Raji (cell line): ENCODE measurements around the gene PPP1R14C.

Source experiments
- POLR2A ChIP-seq: IDR thresholded peaks from 2 replicates; pipeline ENCODE4 v1.6.1; 2011; ENCODE audit warnings: low read depth, low read length, control low read depth; ENCODE audit not compliant: insufficient read depth

Gene PPP1R14C

DNA sequence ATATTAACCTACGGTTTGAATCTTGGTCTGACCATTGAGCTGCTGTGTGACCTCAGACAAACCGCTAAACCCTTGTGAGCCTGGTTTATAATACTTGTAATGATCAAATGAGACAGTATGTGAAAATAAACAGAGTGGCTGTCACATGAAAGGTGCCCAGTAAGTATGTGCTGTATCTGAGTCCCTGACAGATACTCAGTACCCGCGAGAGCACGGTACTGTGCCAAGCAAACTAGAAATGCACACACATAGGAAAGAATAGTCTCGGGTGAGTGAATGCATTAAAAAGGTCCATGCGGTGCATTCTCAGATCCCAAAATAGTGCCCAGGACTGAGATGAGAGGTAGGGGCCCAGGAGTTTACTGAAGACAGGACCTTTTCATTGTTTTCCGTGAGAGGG, 93.3 kb downstream of the PPP1R14C start:
- TF ChIP-seq POLR2A = no peak

DNA sequence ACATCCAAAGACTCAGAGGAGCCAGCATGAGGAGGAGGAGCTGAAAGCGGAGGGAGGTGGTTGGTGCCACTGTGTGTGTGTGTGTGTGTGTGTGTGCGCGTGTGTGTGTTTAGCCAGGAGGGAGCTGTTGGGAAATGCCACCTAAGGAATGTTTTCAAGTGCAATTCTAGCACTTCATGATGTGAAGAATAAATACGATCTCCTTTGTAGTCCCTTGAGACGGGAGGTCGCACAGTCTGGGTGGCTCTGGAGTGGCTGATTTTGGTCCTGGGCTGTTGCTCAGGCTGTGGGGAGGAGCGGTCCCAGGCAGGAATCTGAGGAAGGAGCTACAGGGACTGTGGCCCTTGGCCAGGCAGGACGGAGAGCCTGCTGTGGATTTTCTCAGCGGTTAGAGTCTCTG, 93.7 kb downstream of the PPP1R14C start:
- TF ChIP-seq POLR2A = no peak

DNA sequence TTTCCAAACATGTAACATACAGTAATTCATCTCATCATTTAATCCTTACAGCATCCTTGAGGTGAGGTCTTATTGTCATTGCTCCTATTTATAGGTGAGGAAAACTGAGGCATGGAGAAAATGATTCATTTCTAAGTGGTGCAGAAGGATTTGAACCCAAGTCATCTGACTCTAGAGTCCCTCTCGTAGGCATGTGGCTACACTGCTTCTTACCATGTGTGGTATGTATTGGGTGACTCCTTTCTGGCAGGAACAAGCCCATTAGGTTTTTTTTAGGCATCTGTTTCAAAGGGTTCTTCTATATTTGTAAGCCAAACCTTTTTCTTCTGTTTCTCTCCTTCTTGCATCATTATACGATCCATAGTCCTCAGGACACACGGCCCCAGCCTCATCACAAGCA, 94.8 kb downstream of the PPP1R14C start:
- no peak for TF ChIP-seq POLR2A

DNA sequence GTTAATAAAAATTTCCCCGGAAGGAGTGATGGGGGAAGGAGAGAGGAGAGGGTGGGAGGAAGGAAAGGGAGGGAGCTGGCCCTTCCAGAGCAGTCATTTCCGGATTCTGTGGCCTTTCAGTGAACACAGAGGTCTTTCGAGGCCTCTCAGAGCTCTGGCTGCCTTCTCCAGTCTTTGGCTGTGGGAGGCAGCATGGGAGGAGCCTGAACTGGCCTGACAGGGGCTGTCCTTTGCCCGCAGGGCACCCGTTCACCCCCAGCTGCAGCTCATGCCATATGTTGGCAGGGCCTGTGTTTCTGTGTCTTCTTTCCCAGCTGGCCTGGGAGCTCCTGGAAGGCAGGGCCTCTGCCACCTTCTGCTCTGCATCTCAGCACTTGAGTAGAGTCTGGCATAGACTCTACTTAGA, 95.5 kb downstream of the PPP1R14C start:
- no peak for TF ChIP-seq POLR2A

DNA sequence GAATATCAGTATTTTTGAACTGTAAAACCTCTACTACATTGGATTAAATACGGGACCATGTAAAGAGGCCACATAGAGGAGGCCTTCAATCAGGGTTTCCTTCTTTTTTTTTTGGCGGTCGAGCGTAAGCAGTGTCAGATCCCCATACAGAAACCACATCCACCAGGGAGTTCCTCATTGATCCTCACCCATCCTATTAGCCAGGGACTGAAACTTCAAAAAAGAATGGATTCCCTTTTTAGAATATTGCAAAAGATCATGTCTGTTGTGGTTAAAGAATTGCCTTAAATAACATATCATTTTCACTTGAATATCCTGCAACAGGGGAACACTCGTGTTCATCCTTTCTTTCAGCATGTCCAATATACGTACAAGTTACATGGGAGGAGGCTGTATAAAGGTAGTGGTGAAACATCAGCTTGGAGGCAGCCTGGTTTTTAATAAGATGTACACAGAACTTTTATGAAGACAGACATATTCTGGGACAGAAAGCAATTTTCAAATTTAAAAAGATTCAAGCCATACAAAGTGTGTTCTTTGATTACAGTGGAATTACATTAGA, 96.1 kb downstream of the PPP1R14C start:
- TF ChIP-seq POLR2A = no peak

DNA sequence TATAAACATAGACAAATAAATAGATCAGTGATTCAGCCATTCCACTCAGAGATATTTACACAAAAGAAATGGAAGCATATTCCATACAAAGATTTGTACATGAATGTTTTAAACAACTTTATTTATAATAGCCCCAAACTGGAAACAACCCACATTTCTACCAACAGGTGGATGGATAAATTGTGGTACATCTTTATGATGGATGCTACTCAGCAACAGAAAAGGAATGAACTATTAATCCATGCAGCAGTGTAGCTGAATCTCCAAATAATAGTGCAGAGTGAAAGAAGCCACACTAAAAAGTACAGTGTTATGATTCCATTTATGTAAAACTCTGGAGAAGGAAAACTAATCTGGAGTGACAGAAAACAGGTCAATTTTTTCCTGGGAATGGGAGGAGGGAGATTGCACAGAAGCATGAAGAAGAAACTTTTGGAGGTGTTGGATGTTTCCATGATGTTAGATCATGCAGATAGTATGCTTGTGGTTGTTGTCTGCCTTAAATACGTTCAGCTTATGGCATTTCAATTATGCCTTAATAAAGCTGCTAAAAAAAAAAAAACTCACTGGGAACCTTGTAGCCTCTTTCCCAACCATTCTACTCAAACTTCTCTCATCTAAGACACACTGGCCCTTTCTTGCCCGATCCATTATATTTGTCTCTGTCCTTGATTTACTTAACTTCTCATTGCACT, 100.9 kb downstream of the PPP1R14C start:
- TF ChIP-seq POLR2A = no peak

DNA sequence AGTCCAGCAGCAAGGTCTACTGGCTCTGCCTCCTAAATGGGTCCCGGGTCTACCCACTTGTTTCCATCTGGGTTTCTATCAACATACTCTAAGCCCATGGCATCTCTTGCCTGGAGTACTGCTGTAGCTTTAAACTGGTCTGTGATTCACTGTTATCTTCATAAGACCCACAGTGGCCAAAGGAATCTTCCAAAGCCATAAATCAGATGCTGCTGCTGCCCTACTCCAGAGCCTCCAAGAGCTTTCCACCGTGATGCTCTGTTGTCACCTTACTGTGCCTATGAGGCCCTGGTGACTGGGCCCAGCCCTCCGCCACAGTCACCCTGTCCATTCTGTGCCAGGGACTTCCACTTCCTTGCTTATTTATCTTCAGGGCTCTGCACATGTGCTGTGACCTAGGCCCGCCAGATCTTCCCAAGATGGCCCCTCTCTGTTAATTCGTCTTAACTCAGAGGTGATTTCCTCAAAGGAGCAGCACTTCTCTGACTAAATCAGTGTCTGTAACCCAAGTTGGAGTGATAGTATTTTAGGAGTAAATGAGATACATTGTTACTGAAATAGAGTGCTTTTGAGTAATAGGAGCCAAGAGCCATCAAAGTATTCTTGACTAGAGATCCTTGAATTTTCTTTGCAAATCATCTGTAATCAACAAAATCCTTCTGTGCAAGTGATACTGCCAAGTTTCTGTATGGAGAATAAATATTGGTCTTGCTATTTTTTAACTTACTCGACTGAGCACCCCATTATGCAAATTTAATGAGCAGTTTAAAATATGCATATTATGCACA, 102.5 kb downstream of the PPP1R14C start:
- TF ChIP-seq POLR2A = no peak

DNA sequence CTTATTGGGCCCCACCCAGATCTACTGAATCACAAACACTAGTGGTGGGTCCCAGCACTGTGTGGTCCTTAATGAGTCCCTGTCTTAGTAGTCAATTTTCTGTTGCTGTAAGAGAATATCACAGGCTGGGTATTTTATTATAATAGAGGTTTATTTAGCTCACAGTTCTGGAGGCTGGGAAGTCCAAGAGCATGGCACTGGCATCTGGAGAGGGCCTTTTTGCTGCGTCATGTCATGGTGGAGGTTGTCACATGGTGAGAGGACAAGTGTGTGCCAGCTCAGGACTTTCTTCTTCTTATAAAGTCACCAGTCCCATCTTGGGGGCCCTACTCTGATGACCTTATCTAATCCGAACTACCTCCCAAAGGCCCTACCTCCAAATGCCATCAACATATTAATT, 105.0 kb downstream of the PPP1R14C start:
- TF ChIP-seq POLR2A = no peak

DNA sequence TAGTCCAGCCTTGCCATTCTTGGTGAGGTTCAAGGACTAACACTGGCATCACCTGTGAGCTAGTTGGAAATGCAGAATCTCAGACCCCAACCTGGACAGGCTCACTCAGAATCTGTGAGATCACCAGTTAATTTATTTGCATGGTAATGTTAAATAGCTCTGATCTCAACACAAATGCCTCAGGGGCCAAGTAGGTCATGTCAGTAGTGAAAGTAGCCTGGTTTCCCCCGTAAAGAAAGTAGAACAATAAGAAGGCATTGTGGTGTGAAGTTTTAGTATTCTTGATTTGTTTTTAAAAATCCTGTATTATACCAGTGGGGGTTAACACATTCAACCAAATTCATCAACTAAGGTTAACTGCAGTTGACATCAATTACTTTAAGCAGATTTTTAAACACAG, 105.5 kb downstream of the PPP1R14C start:
- TF ChIP-seq POLR2A = no peak

DNA sequence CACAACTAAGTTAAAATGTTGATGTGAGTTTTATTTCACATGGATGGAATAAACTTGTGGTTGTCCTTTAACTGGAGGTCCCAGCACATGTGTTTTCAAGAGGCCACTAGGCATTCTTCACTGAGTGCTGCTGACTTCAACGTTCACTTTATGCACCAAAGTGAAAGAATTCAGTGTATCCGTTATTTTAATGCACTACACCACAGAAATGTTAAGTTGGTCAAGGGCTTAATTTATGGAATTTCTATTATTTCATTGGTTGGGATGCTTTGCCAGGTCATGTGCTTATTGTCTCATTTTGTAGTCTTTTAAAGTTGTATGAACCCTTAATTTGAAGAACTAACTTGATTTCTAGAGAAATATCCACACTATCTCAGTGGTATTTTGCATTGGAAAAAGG, 106.4 kb downstream of the PPP1R14C start:
- no peak for TF ChIP-seq POLR2A

DNA sequence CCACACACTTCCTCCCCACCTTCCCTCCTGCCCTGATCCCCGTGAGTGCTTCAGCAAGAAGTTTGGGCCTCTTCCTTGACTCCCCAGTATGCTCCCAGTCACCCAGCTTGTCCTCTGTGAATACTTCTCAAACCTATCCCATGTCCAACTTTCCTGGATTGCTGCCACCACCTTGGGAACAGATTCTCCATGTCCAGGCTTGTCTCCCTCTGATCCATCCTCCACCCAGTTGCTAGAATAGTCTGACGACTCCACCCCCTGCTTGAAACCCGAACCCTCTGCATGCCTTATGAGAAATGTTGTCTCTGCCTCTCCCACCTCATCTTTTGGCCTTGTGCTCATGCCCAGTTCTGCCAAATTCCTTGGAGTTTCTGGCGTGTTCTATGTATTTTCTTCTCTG, 108.0 kb downstream of the PPP1R14C start:
- no peak for TF ChIP-seq POLR2A

DNA sequence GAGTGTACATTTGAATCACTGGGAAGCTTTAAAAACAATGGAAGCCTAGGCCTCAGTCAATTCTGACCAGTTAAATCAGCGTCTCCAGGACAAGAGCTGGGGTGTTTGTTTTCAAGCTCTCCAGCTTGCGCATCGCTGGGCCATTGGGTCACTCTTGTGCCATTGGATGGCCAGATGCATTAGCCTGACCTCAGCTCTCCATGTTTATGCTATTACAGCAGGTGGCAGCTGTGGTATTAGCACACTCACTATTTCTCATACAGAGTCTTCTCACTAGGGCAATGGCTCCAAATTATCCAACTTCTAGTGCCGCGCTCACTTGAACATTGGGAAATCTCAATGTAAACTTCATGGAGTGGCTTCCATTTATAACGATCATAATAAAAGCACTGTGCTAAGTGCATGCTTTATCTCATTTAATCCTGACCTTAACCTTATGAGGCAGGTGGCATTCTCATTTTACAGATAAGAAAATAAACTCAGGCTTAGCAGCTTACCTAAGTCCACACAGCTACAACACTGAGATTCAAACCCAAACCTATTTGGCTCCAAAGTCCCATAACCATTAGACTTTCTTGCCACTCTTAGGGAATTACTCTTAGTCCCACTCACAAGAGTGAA, 108.8 kb downstream of the PPP1R14C start:
- no peak for TF ChIP-seq POLR2A

DNA sequence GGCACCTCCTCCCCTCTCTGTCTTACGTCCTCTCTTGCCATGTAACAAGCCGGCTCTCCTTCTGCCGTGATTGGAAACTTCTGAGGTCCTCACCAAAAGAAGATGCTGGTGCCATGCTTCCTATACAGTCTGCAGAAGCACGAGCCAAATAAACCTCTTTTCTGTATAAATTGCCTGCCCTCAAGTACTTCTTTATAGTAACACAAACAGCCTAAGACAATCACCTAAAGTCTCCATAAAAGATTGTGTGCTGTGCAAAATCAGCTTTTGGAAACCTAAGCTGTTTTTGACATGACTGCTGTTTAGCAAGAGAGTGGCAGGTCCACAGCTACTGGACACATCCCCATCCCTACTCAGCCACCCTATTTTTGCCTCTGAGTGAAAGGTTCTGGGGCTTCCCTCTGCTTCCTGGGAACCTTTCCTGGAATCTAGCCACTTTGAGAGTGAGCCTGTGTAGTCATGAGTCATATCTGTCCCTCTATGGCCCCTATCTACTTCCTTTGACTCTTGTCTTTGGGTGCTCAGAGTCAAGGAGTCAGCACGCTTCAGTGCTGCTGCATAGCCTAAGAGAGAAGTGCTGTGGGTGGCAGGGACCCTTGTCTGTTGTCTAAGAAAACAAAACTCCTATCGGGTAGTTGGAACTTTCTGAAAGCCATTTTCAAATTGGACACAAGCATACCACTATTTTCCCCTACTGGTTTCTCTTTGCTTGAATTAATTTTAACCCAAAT, 110.0 kb downstream of the PPP1R14C start:
- no peak for TF ChIP-seq POLR2A

DNA sequence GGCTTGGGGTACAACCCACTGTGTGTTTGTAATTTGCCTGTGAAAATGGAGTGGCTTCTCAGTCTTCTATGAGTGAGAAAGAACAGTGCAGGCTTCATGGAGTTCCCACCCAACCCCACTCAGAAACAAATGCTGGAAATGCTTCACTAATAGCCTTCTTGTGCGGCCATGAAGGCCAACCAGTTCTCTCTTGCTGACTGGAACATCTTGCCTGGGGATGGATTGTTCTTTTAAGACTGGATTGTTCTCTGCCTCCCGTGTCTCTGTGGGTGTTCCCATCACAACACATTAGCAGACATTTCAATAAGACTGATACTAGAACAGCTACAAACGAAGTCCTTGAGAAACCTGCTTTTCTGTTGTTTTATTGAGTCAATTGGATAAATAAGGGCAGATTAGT, 110.6 kb downstream of the PPP1R14C start:
- TF ChIP-seq POLR2A = no peak

DNA sequence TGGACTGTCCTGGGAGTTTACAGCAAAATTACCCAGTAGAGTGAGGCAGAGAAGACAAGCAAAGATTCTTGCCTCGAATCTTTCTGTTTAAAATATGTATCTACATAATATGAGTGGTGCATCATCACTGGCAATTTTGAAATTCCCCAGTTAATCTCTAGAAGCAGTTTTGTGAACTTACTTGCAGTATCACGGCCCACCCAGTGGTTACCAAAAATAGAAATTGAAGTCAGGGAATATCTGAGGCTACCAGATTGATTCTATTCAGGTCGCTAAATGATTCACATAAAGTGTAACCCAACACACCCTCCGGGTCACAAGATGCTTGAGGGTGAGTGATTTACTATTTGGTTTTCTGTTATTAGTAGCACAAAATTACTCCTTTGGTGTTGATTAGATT, 111.9 kb downstream of the PPP1R14C start:
- TF ChIP-seq POLR2A = no peak
